HG02571 (cell line): ENCODE data around the gene NCAPH2.

Experiments
- ATAC-seq: cut with Tn5 transposase; IDR thresholded peaks from one replicate; pipeline ENCODE4 v1.9.1; 2021; ENCODE audit warnings: mild to moderate bottlenecking, moderate library complexity; ENCODE audit not compliant: unreplicated experiment

Gene NCAPH2

GRCh38 chr22:50473855-50474671, 34.0 kb upstream of the NCAPH2 start:
- ATAC-seq = no peak

GRCh38 chr22:50474710-50475651, 33.0 kb upstream of the NCAPH2 start, which contains the start of gene SBF1:
TSS of gene SBF1 (minus strand) at chr22:50475035. CDS start at chr22:50474840, 195 bp downstream.
- peak; percentile 68 for ATAC-seq

- no peak for ATAC-seq
Measured at GRCh38 chr22:50475652-50476002, 32.4 kb upstream of the NCAPH2 start.

- no peak for ATAC-seq
Measured at GRCh38 chr22:50476868-50477267, 31.2 kb upstream of the NCAPH2 start.

- no peak for ATAC-seq
Measured at GRCh38 chr22:50477923-50478322, 30.1 kb upstream of the NCAPH2 start.

GRCh38 chr22:50479721-50480120, 28.3 kb upstream of the NCAPH2 start:
- ATAC-seq = no peak

GRCh38 chr22:50481045-50481439, 27.0 kb upstream of the NCAPH2 start:
- no peak for ATAC-seq

GRCh38 chr22:50481440-50482106, 26.5 kb upstream of the NCAPH2 start, which contains the start of gene ADM2:
TSS of gene ADM2 (plus strand) at chr22:50481543. CDS start at chr22:50481848, 305 bp downstream.
- ATAC-seq = no peak

GRCh38 chr22:50482107-50483074, 25.6 kb upstream of the NCAPH2 start:
- ATAC-seq = no peak

GRCh38 chr22:50483106-50483505, 24.9 kb upstream of the NCAPH2 start:
- ATAC-seq = no peak

- ATAC-seq = no peak
Measured at GRCh38 chr22:50483556-50483955, 24.5 kb upstream of the NCAPH2 start.

- ATAC-seq = no peak
Measured at GRCh38 chr22:50483977-50484853, 23.8 kb upstream of the NCAPH2 start.

- no peak for ATAC-seq
Measured at GRCh38 chr22:50485221-50486131, 22.5 kb upstream of the NCAPH2 start.

GRCh38 chr22:50486561-50487289, 21.3 kb upstream of the NCAPH2 start, which contains the start of gene MIOX:
TSS of gene MIOX (plus strand) at chr22:50486859. CDS start at chr22:50486898, 39 bp downstream.
- no peak for ATAC-seq

- ATAC-seq = no peak
Measured at GRCh38 chr22:50487290-50488005, 20.6 kb upstream of the NCAPH2 start.

- ATAC-seq = no peak
Measured at GRCh38 chr22:50488006-50488677, 19.9 kb upstream of the NCAPH2 start.
